Colon (tissue), 2 donors: ENCODE data around the gene ZIC4.

Source experiments
- FAIRE-seq: peaks from 2 replicates; lab custom pipeline; 2012; peaks lifted over from hg19 to GRCh38; lab: Jason Lieb, UNC
- donor health status: control.
- donor health status: control.

ZIC4 gene

GRCh38 chr3:147343926-147344325, 62.4 kb downstream of the ZIC4 start:
- FAIRE-seq: no peak

- no peak for FAIRE-seq
Measured at GRCh38 chr3:147341727-147342126, 64.6 kb downstream of the ZIC4 start.

- no peak for FAIRE-seq
Measured at GRCh38 chr3:147336543-147337278, 69.6 kb downstream of the ZIC4 start.
